GM19395 (cell line): Measurements from ENCODE around the gene DNAJB1.

Experiments used
- ATAC-seq: cut with Tn5 transposase; IDR thresholded peaks from one replicate; pipeline ENCODE4 v1.9.1; 2021; ENCODE audit warnings: mild to moderate bottlenecking, moderate library complexity; ENCODE audit not compliant: unreplicated experiment

The DNAJB1 gene

DNA sequence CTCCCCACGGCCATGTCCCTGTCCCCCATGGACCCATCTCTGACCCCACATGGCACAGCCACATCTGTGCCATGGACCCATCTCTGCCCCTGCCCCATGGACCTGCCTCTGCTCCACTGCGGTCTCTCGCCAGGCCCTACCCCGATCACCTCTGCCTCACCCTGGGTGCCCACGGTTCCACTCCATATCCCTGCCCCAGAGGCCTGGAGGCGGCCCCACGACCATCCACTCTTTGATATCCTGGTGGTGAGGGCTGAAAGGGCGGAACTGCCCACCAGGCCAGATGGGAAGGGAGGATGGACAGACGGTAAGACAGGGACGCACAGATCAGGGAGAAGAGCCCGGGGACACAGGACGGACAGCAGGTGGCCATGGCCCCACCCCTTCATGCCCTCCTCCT lies 43.4 kb downstream of the DNAJB1 start:
- no peak for ATAC-seq

DNA sequence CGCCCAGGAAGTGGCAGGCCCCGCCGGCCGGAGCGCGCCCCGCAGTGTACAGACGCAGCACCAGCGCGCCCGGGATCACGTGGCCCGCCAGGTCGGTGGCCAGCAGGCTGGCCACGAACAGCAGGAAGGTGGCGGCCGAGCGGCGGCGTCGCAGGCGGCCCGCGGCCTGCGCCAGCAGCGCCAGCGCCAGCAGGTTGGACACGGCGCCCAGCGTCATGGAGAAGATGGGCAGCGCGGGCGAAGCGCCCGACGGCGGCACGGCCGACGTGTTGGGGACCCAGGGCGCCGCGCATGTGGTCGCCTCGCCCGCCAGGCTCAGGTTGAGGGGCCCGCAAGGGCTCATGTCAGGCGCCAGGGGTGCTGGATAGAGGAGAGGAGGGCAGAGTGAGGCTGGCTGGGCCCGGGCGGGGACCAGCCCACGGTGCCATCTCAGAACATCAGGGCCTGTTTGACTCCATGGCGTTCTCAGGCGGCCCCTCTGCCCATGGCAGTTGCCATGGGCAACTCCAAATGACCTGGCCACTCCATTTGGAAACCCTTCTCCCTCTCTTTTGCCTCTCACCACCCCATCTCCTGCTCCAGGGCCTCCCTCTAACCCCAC lies 44.1 kb downstream of the DNAJB1 start:
- no peak for ATAC-seq

DNA sequence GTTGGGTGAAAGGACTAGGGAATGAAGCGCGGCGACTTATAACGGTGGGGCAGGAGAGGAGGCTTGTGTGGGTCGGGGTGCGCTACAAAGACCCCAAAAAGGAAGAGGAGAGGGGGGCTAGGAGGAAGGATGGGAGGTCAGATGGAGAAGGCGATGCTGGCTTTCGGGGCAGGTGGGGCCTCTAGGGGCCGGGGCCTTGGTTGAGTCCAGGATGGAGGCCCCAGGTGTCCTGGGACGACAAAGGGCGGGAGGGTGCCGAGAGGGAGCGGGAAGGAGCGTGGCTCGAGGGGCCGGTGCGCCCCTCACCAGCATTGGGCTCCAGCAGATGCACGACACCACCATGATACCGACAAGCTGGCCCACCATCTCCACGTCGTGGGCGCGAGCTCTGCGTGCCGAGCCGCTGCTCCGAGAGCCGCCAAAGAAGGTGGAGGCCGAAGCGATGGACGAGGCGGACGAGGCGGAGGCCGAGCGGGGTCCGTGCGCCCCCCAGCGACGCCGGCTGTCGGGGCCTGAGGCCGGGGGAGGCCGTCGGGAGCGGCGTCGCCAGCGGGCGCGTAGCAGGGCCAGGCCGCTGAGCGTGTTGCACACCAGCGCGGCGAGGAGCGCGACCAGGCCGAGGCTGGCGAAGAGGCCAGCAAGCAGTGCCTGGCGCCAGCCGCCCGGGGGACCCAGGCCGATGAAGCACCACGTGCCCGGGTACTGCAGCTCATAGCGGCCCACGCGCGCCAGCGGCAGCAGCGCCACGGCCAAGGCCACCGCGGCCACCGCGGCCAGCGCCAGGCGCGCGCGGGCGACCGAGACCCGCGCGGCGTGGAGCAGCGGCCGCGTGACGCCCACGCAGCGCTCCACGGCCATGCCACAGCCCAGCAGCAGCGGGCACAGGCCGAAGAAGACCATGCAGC lies 44.9 kb downstream of the DNAJB1 start:
- no peak for ATAC-seq

DNA sequence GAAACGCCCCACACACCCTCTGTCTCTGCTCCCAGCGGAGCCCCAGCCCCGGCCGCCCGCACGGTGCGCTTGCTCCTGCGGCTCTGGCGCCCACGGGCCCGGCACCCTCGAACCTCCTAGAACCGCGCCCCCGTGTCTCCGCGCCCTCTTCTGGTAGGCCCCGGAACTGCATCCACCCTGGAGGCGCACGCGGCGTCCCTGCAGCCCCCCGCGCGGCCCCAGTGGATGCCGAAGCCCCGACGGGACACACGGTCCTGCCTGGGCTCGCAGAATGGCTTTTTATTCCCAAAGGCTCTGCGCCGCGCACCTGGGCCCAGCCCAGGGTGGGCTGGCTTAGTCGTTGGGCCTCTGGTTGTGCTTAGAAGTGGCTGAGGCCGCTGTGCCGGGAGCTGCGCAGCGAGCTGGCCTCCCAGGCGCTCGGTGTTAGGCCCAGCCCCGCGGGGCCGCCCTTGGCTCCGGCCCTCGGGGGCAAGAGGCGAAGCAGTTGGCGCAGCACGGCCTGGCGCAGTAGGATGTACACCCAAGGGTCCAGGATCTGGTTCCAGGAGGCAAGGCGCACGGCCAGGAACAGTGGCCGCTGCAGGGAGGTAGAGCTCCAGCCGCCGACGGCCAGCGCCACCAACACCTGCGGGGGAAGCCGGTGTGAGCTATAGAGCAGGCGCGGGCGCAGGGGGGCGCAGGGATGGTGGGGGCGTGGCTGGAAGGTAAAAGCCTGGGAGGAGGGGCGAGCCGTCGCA lies 45.8 kb downstream of the DNAJB1 start:
- ATAC-seq, result no peak

DNA sequence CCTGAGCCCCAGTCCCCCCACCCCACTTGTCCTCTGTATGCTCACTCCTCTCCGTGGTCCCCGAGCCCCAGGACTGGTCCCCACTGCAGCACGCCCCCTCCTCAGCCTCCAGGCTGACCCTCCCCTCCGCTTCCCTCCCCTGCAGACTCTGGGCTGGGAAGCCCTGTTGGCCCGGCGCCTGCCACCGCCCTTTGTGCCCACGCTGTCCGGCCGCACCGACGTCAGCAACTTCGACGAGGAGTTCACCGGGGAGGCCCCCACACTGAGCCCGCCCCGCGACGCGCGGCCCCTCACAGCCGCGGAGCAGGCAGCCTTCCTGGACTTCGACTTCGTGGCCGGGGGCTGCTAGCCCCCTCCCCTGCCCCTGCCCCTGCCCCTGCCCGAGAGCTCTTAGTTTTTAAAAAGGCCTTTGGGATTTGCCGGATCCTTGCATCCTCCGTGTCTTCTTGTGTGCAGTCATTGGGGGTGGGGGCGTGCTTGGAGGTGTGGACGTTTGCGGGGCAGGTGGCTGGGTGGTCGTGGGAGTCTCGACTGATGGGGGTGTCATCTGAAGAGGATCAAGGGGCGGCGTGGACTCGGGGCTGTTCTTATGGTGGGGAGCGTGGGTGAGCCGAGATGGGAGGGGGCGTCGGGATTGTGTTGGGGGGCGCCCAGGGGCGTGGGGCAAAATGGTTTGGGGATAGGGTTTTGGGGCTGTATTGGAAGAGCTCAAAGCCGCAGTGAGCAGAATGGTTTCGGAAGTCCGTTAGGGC lies 46.6 kb downstream of the DNAJB1 start:
- ATAC-seq, result no peak

DNA sequence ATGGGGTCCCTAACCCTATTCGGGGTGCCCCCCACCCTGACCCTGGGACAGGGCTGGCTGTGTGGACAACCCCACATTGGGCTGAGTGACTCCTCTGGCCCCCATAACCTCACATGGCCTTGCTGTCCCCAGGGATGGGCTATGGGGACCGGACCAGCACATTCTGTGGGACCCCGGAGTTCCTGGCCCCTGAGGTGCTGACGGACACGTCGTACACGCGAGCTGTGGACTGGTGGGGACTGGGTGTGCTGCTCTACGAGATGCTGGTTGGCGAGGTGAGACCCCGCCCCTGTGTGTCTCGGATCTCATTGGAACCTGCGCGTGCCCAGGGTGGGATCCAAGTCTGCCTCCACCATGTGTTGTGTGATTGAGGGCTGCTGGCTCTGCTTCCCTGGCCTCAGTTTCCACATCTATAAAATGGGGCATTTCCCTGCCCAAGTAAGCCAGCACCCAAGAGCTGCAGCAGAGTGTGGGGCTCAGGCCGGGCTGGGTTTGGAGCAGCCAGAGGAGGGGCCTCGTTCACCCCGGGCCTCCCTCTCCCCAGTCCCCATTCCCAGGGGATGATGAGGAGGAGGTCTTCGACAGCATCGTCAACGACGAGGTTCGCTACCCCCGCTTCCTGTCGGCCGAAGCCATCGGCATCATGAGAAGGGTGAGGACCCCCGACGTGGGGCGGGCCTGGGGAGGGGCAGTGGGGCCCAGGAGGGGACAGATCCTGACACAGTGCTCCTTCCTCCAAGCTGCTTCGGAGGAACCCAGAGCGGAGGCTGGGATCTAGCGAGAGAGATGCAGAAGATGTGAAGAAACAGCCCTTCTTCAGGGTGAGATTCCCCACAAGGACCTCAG lies 47.9 kb downstream of the DNAJB1 start:
- ATAC-seq, result no peak

DNA sequence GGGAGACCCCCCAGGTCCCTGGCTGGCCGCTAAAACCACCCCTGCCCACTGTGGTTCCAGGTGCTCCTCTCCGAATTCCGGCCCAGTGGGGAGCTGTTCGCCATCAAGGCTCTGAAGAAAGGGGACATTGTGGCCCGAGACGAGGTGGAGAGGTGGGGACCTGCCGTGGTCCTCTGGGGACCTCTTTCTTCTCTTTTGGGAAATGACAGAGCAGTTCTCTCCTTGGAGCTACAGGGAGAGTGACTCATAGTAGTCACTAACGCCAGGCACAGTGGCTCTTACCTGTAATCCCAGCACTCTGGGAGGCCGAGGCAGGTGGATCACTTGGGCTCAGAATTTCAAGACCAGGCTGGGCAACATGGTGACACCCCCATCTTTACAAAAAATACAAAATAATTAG lies 50.4 kb downstream of the DNAJB1 start:
- ATAC-seq, result no peak

DNA sequence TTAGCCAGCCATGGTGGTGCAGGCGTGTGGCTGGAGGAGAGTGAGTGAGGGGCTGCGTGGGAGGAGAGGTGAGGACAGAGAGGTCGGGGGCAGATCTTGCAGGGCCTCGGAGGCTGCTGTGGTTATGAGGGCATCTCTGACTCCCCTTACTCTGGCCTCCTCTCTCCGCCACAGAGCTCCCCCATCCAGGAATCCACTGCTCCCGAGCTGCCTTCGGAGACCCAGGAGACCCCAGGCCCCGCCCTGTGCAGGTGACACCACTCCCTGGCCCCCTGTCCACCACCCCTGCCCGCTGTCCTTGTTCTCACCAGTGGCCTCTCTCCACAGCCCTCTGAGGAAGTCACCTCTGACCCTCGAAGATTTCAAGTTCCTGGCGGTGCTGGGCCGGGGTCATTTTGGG lies 50.8 kb downstream of the DNAJB1 start:
- ATAC-seq, result no peak
